Embryonic facial prominence (tissue), 1 donor: ENCODE data around the gene CDK5RAP3.
"Not testable (repeated sequence)": the region's sequence is repeated elsewhere in the genome, so short reads cannot be mapped to it uniquely, and the experiment has no call there.

Experiments used
- DNase-seq: peaks from one replicate; pipeline ENCODE4 v3.0.0-alpha.2; 2016; ENCODE audit errors: extremely low spot score

CDK5RAP3 gene

DNA sequence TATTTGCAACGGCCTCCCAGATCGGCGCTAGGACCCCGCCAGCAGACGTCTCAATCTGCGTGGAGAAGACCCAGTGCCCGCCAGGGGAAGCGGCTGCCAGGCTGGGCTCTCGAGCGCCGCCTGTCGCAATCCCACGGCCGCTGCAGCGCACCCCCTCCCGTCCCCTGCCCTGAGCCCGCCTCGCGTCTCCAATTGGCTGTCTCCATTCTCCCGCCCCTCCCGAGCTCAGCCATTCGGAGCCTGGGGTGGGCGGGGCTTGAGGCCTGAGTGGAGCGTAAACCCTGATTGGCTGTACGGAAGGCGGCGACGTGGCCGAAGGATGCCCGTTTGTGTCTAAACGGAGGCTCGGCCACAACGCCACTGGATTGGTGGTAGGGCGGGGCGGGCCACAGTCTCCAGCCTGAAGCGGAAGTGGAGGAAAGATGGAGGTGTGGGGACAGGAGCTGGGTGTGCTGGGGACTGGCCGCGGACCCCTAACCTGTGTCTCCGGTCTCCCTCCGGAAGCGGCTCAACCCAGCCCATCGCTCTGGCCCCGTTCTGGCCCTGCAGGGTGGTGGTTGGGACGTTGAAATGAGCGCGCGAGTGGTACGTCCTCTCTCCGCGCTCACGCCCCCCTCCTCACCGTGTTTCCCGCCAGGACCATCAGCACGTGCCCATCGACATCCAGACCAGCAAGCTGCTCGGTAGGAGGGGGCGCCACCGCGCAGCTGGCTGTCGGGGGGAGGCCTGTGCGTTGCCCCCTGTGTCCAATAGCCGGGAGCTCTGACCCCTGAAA is at the start of gene CDK5RAP3:
Gene CDK5RAP3, plus strand, starts transcription at position 389 of the 775 bp plus-strand sequence. Its CDS starts 34 bp downstream, at position 423.
- peak; percentile 96 for DNase-seq

- no peak for DNase-seq
Observed at GRCh38 chr17:47924785-47925677, 45.9 kb upstream of the CDK5RAP3 start.

- DNase-seq = no peak
Observed at GRCh38 chr17:47925678-47925988, 45.3 kb upstream of the CDK5RAP3 start.

DNA sequence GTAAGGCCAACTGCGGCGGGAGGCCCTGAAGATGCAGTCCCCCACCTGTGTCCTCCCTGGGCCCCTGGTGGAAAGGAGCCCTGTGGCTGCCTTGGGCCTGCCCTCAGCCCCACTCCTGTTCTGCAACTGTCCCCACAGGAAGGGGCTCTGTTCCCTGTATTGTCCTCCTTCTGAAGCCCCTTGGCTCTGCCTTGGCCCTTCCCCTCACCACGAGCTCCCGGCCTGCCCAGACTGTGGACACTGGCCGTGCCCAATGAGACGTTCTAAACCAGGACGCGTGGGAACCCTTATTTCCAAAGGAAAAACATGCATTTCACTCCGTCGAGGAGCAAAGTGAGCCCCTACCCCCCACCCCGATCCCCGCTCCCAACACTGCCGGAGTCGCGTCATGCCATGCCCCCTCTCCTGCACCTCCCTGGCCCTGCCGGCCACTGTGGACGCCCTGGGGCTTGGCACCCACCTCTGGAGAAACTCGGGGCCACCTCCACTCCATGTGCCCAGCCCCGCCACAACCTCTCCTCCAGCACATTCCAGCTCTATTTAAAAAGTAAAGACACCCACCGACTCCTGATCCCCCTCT is 43.0 kb upstream of the CDK5RAP3 start:
- no peak for DNase-seq

- no peak for DNase-seq
Observed at GRCh38 chr17:47928415-47928814, 42.5 kb upstream of the CDK5RAP3 start.

DNA sequence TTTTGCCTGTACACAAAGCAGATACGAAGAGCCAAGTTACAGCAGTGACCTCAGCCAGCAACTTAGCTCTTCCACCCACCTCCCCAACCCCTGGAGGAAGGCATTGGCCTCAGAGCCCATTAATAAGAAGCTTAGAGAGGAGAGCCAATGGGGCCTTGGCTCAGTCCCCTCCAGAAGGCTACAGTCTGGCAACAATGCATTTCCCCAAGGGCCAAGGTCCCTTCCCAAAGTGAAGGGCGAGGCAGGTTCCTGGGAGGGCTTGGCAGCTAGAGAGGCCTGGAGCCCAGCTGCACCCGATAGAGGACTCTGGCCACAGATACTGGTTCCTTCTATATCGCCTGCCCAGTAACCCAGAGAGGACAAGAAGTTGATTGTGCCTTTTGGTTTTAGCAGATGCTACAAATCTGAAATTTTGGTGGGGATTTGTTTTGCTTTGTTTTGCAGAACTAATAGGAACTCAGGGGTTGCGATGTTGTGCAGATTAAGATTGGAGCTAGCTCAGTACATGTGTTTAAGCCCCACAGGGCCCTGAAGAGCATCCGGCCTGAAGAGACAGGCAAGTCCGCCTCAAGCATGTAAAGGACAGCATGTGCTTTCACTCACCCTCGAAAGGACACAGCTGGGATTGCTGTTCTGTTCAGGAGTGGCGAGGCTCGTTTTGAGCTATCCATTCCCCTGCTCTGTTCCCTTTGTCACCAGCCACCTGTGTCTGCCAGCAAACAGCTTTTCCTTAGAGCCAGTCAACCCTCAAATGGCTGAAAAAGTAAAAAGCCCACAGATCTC is 41.5 kb upstream of the CDK5RAP3 start:
- no peak for DNase-seq

- DNase-seq = no peak
Observed at GRCh38 chr17:47931848-47932247, 39.1 kb upstream of the CDK5RAP3 start.

DNA sequence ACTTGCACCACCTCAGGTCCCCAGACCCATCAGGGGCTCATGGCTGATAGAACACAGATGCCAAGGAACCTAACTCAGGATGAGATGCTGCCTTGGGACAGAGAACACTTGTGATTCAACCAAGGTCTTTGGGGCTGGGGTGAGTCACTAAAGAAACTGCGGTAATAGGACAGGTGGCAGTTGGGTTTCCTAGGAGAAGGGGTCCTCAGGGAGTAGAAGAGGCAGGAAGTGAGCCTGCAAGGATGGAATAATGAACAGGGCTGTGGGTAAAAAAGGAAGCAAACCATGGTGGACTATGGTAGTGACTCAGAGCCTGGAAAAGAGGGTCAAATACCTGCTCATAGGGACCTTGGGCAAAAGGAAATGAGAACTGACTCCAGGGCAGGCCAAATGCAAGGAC is 36.1 kb upstream of the CDK5RAP3 start:
- no peak for DNase-seq

GRCh38 chr17:47935468-47935867 is 35.4 kb upstream of the CDK5RAP3 start:
- not testable (repeated sequence) for DNase-seq

- no peak for DNase-seq
Observed at GRCh38 chr17:47935961-47936360, 35.0 kb upstream of the CDK5RAP3 start.

DNA sequence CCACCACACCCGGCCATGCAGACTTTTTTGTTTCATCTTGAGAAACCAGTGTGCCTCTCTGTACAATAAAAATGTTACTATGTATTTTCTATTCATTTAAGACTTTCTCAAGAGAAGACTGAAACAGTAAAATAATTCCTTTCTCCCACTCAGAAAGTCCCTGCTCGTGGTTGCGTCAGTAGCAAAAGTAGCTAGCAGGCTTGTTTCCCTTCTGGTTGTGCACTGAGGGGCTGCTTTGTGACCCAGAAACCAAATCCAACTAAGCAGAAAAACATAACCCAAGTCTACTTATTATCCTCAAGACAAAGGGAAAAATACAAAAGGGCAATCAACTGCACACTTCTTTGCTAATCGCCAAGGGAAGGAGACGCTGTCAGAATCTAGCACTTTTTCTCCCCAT is 33.0 kb upstream of the CDK5RAP3 start:
- no peak for DNase-seq

- peak; percentile 94 for DNase-seq
Observed at GRCh38 chr17:47941246-47942095, 29.4 kb upstream of the CDK5RAP3 start, which contains the start of gene PNPO. TSS of gene PNPO (plus strand) at chr17:47941571. CDS start at chr17:47941676, 105 bp downstream.

- no peak for DNase-seq
Observed at GRCh38 chr17:47942096-47942510, 28.8 kb upstream of the CDK5RAP3 start.

DNA sequence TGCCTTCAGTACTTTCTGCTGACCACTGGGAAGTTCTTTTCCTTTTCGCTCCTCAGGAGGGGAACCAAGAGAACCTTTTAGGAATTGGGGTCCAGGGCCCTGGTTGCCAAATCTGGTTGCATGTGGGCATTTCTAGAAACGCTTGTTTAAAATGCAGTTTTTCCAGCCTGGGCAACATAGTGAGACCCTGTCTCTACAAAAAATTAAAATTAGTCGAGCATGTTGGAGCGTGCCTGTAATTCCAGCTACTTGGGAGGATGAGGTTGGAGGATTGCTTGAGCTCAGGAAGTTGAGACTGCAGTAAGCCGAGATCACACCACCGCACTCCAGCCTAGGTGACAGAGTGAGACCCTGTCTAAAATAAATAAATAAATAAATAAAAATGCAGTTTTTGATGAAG is 28.3 kb upstream of the CDK5RAP3 start:
- no peak for DNase-seq

DNA sequence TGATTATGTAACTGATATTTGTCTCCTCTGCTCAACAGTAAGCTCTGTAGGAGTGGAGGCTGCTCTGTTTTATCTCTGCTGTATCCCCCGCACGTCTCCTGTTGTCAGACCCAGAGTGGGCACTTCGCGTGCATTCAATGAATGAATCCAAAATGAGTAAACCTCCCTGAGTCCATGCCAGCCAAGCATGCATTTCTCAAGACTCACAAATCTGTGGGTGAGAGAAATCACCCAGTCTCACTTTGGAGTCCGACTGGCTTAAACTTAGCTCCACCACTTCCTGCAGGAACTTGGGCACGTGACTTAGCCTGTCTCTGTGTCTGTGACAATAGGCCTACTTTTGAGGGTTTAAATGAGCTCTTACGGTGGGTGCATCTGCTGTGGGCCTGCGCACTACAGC is 25.8 kb upstream of the CDK5RAP3 start:
- DNase-seq = no peak

- DNase-seq = no peak
Observed at GRCh38 chr17:47945529-47946508, 25.1 kb upstream of the CDK5RAP3 start.

- DNase-seq = no peak
Observed at GRCh38 chr17:47946516-47946915, 24.4 kb upstream of the CDK5RAP3 start.

GRCh38 chr17:47946929-47947397 is 23.9 kb upstream of the CDK5RAP3 start:
- no peak for DNase-seq

DNA sequence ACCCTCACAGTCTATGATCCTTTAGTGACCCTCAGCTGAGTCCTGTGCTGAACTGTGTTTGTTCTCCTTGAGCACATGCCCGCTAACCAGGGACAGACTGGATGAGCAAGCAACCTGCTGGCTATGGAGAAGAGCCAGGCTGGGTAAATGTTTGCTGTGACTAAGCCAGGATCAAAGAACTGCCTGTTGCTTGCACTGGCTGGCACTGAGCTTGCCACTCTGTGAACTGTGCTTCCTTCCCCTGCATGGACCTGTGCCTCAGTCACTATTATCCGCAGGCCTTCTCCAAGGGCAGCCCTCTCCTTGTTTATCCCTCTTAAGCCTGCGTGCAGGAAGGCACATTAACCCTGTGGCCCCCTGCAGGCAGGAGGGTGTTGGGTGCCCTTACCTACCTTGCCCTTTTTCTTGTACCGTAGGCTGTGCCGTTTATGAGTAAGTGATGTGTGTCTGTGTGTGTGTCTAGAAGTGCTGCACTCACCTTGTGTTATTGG is 22.2 kb upstream of the CDK5RAP3 start:
- DNase-seq = no peak
